Neural progenitor cell (in vitro differentiated cells): Measurements from ENCODE around the gene HSPA4L. TPM values are rescaled to one million over a fixed set of nuclear protein-coding genes. Genes with fewer than 3 reads are reported as not detected.

Experiments
- DNase-seq: peaks from one replicate; pipeline ENCODE4 v3.0.0-alpha.2; 2016; ENCODE audit warnings: low spot score
- H2AFZ ChIP-seq: fragments of 200-600 bp; sonication (generic); replicated peaks from 2 replicates; pipeline ENCODE4 v1.6.1; 2016; ENCODE audit warnings: antibody characterized with exemption
- H3F3A ChIP-seq: fragments of 200-600 bp; sonication (generic); 2 replicates; pipeline ENCODE4 v1.6.1; 2016; ENCODE audit warnings: antibody characterized with exemption, low read depth
- H3K27ac ChIP-seq: fragments of 200-600 bp; sonication (generic); 2 replicates; pipeline ENCODE4 v1.5.1; 2016; ENCODE audit warnings: mild to moderate bottlenecking
- H3K27me3 ChIP-seq: fragments of 200-600 bp; sonication (generic); 2 replicates; pipeline ENCODE4 v1.6.1; 2016; ENCODE audit warnings: mild to moderate bottlenecking, moderate library complexity
- H3K36me3 ChIP-seq: fragments of 200-600 bp; sonication (generic); 2 replicates; pipeline ENCODE4 v1.5.1; 2016
- H3K4me1 ChIP-seq: fragments of 200-600 bp; sonication (generic); 2 replicates; pipeline ENCODE4 v1.6.1; 2016; ENCODE audit warnings: mixed run types
- H3K4me2 ChIP-seq: fragments of 200-600 bp; sonication (generic); 2 replicates; pipeline ENCODE4 v1.6.1; 2016
- H3K4me3 ChIP-seq: fragments of 200-600 bp; sonication (generic); 2 replicates; pipeline ENCODE4 v1.5.1; 2016
- H3K79me2 ChIP-seq: fragments of 200-600 bp; sonication (generic); 2 replicates; pipeline ENCODE4 v1.6.1; 2016; ENCODE audit warnings: low read depth
- H3K9ac ChIP-seq: fragments of 200-600 bp; sonication (generic); 2 replicates; pipeline ENCODE4 v1.6.1; 2016
- H3K9me3 ChIP-seq: fragments of 200-600 bp; sonication (generic); 2 replicates; pipeline ENCODE4 v1.5.1; 2016; ENCODE audit warnings: low read depth
- H4K20me1 ChIP-seq: fragments of 200-600 bp; sonication (generic); 2 replicates; pipeline ENCODE4 v1.6.1; 2016; ENCODE audit warnings: low read depth
- H3K27ac Mint-ChIP-seq: 3 replicates; pipeline ENCODE4 v1.8.0; 2021; ENCODE audit warnings: mixed read lengths
- H3K27me3 Mint-ChIP-seq: 2 replicates; pipeline ENCODE4 v1.8.0; 2022; ENCODE audit warnings: low read depth, mild to moderate bottlenecking, inconsistent platforms, moderate library complexity, mixed read lengths; ENCODE audit not compliant: insufficient read depth
- H3K36me3 Mint-ChIP-seq: 3 replicates; pipeline ENCODE4 v1.8.0; 2021; ENCODE audit warnings: mixed read lengths
- H3K4me1 Mint-ChIP-seq: 3 replicates; pipeline ENCODE4 v1.8.0; 2021; ENCODE audit warnings: mixed read lengths
- H3K4me3 Mint-ChIP-seq: 3 replicates; pipeline ENCODE4 v1.8.0; 2021; ENCODE audit warnings: mild to moderate bottlenecking, moderate library complexity, mixed read lengths
- H3K9me3 Mint-ChIP-seq: 3 replicates; pipeline ENCODE4 v1.8.0; 2020; ENCODE audit warnings: mixed read lengths
- CTCF ChIP-seq: fragments of 200-600 bp; sonication (generic); IDR thresholded peaks from 2 replicates; pipeline ENCODE4 v1.5.1; 2017; ENCODE audit warnings: antibody characterized with exemption, mild to moderate bottlenecking
- EZH2 ChIP-seq: fragments of 200-600 bp; sonication (generic); IDR thresholded peaks from 2 replicates; pipeline ENCODE4 v1.6.1; 2017; ENCODE audit warnings: antibody characterized with exemption, mild to moderate bottlenecking, moderate library complexity
- EZH2phosphoT487 ChIP-seq: fragments of 200-600 bp; sonication (generic); IDR thresholded peaks from 2 replicates; pipeline ENCODE4 v1.6.1; 2017; ENCODE audit warnings: antibody characterized with exemption
- total RNA-seq: library from RNA; depleted of rRNA; stranded (reverse); fragments of >200 nt; gene quantifications from 2 replicates; pipeline ENCODE4 v1.2.3, GENCODE V29; 2015; ENCODE audit warnings: low replicate concordance

Gene HSPA4L
- total RNA-seq, 1 donor from 2014 or later: 0.67 TPM

GRCh38 chr4:127868196-127868595 lies 86.1 kb downstream of the HSPA4L start:
- Mint-ChIP-seq H3K4me1 (peaks cover 2% of the 10 kb centered on the region), H3K27ac (no peak overlapping the region), H3K4me3 (no peak overlapping the region), H3K9me3 (peaks cover 2% of the 10 kb centered on the region), H3K36me3 (peaks cover 7% of the 10 kb centered on the region), H3K27me3 (no peaks in the 10 kb centered on the region)
- TF ChIP-seq EZH2 (no peak), EZH2phosphoT487 (no peak), CTCF (no peak)
- DNase-seq: no peak
- Histone ChIP-seq H2AFZ (no peak overlapping the region), H3K4me1 (no peaks in the 10 kb centered on the region), H4K20me1 (no peaks in the 10 kb centered on the region), H3K27ac (no peak overlapping the region), H3K4me3 (no peak overlapping the region), H3K79me2 (peaks cover 26% of the 10 kb centered on the region), H3K27me3 (no peaks in the 10 kb centered on the region), H3K4me2 (no peak overlapping the region), H3K9me3 (no peaks in the 10 kb centered on the region), H3F3A (no peaks in the 10 kb centered on the region), H3K36me3 (no peaks in the 10 kb centered on the region), H3K9ac (no peak overlapping the region)

GRCh38 chr4:127870281-127870680 lies 88.2 kb downstream of the HSPA4L start:
- Histone ChIP-seq H3K27me3 (no peaks in the 10 kb centered on the region), H3K79me2 (peaks cover 30% of the 10 kb centered on the region), H4K20me1 (no peaks in the 10 kb centered on the region), H3K36me3 (no peaks in the 10 kb centered on the region), H3F3A (no peaks in the 10 kb centered on the region), H3K9me3 (no peaks in the 10 kb centered on the region), H3K4me1 (no peaks in the 10 kb centered on the region), H3K4me2 (no peak overlapping the region), H3K9ac (no peak overlapping the region), H2AFZ (no peak overlapping the region), H3K27ac (no peak overlapping the region), H3K4me3 (no peak overlapping the region)
- Mint-ChIP-seq H3K4me3 (no peak overlapping the region), H3K27ac (no peak overlapping the region), H3K9me3 (no peaks in the 10 kb centered on the region), H3K4me1 (peaks cover 2% of the 10 kb centered on the region), H3K27me3 (no peaks in the 10 kb centered on the region), H3K36me3 (peaks cover 14% of the 10 kb centered on the region)
- DNase-seq: no peak
- TF ChIP-seq CTCF (no peak), EZH2 (no peak), EZH2phosphoT487 (no peak)

- peaks cover 30% of the 10 kb centered on the region for H3K79me2 ChIP-seq
- H3K36me3 Mint-ChIP-seq: peaks cover 16% of the 10 kb centered on the region
- no peaks in the 10 kb centered on the region for H3K4me1 ChIP-seq
- no peaks in the 10 kb centered on the region for H3K27me3 ChIP-seq
- DNase-seq: no peak
- no peaks in the 10 kb centered on the region for H3F3A ChIP-seq
- H2AFZ ChIP-seq: no peak overlapping the region
- H3K27ac Mint-ChIP-seq: no peak overlapping the region
- no peak overlapping the region for H3K4me3 ChIP-seq
- H3K27me3 Mint-ChIP-seq: no peaks in the 10 kb centered on the region
- TF ChIP-seq EZH2 (no peak), CTCF (no peak), EZH2phosphoT487 (no peak)
- no peak overlapping the region for H3K4me3 Mint-ChIP-seq
- no peaks in the 10 kb centered on the region for H3K9me3 ChIP-seq
- no peak overlapping the region for H3K9ac ChIP-seq
- peaks cover 2% of the 10 kb centered on the region for H3K4me1 Mint-ChIP-seq
- no peaks in the 10 kb centered on the region for H4K20me1 ChIP-seq
- no peak overlapping the region for H3K4me2 ChIP-seq
- no peaks in the 10 kb centered on the region for H3K36me3 ChIP-seq
- no peaks in the 10 kb centered on the region for H3K9me3 Mint-ChIP-seq
- no peak overlapping the region for H3K27ac ChIP-seq
Measured at GRCh38 chr4:127870688-127871087, 88.6 kb downstream of the HSPA4L start.
